NCI-H1092 (cell line): Measurements from ENCODE around the gene ALX1.
A peak's percentile ranks its signal among the peaks of the same experiment; 100 is the strongest.

Experiments used
- DNase-seq: peaks from one replicate; lab custom pipeline; 2025; lab: John Stamatoyannopoulos, UW

The ALX1 gene

DNA sequence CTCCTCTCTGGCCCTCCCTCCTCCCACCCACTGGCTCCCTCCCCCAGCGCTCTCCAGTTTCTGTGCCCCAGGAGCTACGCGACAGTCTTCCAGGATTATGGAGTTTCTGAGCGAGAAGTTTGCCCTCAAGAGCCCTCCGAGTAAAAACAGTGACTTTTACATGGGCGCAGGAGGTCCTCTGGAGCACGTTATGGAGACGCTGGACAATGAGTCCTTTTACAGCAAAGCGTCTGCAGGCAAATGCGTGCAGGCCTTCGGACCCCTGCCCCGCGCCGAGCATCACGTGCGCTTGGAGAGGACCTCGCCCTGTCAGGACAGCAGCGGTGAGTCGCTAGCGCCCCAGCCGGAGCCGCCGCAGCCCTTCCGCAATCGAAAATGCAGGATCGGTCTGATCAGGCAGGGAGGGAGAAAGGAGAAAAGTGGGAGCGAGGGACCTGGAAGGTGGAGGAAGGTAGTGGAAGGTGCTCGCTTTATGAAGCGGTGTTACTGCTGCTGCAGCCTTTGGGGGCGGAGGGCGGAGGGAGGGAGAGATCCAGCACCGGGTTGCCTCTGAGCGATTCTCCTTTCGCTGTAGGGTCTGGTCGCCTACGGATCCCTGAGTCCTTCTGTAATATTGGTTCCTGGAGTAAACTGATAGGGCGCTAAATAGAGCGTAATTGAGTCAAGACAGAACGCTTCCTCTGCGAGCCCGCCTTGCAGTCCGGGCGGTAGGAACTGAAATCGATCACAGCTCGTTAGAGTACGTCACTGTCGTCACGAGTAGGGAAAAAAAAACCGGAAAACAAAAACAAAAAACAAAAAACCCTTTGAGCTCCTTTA is at the start of gene ALX1:
ALX1 (plus strand) TSS at position 56 of the 819 bp plus-strand sequence; CDS start at position 98, 42 bp downstream.
- DNase-seq = peak; percentile 13

DNA sequence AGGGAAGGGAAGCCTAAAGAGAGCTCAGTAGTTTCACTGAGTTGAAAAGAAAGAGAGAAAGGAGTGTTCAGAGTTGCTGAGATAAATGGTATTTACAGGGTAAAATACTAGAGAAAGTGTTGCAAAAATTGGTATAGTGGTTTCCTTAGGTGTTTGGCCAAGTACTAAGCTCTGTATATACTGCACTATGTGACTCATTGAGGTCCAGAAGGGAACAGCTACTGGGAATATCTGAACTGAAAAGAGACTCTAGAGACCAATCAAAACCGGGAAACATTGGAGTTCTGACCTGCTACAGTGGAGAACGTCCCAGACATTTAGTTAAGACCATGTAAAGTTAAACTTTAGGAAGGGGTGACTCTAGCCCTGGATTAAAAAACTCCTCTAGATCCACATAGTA is 42.7 kb upstream of the ALX1 start:
- DNase-seq = no peak

GRCh38 chr12:85244561-85244960 is 35.5 kb upstream of the ALX1 start:
- no peak for DNase-seq

- DNase-seq = no peak
Observed at GRCh38 chr12:85253853-85254252, 26.2 kb upstream of the ALX1 start.

- DNase-seq = no peak
Observed at GRCh38 chr12:85257671-85258070, 22.3 kb upstream of the ALX1 start.

- DNase-seq = no peak
Observed at GRCh38 chr12:85260447-85260846, 19.6 kb upstream of the ALX1 start.

- DNase-seq = no peak
Observed at GRCh38 chr12:85260896-85261295, 19.1 kb upstream of the ALX1 start.

DNA sequence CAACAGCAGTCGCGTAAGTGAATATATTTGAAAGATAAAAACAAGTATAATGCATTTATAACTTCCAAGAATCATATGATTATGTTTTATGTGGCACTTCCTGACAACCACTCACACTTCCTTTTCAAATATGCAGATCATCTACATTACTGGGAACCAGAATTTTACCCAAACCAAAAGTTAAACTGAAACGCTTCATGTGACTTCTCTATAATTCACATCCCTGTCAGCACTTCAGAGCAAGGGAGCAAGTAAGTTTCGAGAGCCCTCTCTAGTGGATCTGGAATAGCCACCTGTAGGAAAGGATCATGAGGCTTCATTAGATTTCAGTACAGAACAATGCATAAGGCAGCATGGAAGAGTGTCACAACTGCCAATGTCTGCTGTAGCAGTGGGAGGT is 13.7 kb upstream of the ALX1 start:
- DNase-seq = no peak

DNA sequence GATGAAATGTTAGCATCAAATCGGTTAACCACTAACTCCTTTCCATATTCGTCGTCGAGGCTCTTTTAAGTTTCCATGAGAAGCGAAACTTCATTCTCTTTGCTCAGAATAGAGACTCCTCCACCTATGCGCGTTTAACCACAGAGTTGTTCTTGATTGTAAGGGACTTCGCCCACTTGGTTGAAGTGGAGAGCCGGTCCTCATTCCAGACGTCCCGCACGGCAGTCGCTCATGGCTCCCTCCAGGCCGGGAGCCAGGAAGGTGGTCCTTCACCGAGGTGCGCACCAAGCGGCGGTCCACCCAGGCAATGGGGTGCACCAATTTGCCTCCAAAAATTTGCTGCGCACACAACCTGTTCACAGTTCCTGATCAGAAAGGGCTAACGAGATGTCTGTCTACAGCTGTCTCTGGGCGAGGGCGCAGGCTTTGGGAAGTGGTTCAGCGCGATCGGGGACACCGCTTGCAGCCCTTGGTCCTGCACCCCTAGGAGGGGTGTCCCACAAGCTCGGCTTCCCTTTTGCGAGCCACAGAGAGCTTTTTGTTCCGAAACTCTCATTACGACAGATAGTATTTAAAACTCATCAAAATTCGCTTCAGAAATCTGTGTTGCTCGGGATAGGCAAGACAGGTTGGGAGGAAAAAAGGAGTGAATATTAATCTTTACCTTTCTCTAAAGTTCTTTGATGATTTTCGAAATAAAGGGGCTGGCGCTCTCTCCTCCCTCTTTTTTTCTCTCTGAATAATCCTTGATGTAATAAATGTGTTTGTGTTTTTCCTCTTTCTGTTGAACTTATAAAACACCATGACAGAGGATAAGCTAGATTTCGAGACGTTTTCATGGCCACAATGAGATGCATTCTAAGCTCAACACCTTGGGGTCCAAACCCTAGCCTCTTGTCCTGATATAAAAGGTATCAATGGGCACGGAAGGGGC is 6.4 kb upstream of the ALX1 start:
- no peak for DNase-seq

GRCh38 chr12:85274315-85274651 is 5.7 kb upstream of the ALX1 start:
- no peak for DNase-seq

- no peak for DNase-seq
Observed at GRCh38 chr12:85275374-85275773, 4.6 kb upstream of the ALX1 start.

DNA sequence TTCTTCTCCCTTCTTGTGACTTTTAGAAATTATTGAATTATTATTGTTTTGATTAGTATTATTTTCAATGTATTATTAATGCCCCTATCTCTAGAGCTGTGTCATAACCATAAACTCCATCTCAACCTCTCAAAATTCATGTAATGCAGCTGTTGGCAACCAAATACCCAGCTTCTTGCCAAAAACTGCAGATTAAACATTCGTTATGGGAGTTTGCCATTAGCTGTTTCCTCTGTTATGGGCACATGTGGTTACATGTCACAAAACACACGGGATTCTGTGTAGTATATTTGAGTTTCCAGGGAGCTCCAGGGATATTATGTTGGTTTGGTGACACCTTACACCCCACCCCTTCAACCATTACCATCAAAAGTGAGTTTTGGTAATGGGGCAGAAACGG is 2.8 kb upstream of the ALX1 start:
- peak; percentile 18 for DNase-seq

- DNase-seq = no peak
Observed at GRCh38 chr12:85277900-85278597, 2.0 kb upstream of the ALX1 start.

DNA sequence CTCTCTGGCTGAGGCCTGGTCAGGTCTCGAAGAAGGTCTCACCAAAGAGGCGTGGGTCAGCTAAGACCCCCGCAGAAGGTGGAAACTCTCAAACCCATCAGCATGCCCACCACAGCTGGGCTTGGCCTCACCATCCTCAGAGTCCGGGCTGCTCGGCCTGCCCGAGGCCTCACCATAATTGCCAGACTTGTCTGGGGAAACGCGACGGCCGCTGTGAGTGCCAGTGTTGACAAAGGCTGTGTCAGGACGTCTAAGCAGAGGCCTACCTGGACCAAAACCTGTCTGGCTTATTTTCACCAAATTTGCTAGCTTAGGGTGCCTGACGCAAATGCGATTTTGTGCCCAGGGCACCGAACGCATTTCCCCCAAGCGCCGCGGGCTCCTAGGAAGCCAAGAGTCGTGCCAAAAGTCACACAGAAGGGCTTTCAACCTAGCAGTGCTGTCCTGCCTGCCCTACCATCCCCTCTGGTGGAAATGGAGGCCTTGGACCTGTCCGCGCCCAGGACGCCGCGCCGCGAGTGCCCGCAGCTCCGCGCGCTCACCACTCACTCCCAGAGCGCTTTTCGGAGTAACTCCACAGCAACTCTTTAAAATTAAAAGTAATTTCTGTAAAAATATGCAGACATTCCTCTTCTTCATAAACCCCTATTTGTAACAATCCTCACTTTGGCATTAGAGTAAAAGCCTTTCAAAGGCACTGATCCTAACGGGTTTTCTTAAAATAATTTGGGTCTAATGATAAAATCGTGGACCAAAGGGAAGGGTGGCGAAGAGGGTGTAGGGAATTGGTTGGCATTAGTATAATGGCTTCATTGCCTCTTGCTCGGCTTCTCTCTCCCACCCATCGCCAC is 1.2 kb upstream of the ALX1 start:
- DNase-seq = no peak

- DNase-seq = no peak
Observed at GRCh38 chr12:85279449-85280164, 413 bp upstream of the ALX1 start.

DNA sequence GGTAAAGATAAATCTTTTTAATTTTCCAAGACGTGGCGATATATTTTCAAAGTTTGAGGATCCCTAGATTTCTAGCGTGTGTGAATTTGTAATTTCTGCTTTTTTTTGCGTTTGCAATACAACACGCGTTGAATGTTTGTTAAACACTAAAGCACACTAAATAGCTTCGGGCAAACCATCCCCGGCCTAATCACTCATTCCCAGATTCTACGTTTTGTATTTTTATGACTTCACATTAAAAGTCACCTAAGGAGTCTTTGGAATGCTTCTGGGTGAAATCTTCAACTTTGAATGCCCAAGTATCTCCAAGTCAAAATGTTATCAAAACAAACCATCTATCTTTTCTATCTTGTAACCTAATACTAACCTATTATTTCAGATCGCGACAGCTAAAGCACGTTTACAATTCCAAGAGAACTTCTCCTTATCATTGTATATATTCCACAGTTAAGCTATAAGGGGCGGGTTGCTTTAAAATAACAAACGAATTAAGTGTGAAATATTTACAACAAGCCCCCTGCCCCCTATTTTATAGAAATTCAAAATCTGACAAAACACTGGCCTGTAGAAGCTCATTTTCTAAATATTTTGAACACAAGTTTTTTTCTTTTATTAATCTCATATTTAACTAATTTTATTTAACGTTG is 1.1 kb downstream of the ALX1 start:
- no peak for DNase-seq

DNA sequence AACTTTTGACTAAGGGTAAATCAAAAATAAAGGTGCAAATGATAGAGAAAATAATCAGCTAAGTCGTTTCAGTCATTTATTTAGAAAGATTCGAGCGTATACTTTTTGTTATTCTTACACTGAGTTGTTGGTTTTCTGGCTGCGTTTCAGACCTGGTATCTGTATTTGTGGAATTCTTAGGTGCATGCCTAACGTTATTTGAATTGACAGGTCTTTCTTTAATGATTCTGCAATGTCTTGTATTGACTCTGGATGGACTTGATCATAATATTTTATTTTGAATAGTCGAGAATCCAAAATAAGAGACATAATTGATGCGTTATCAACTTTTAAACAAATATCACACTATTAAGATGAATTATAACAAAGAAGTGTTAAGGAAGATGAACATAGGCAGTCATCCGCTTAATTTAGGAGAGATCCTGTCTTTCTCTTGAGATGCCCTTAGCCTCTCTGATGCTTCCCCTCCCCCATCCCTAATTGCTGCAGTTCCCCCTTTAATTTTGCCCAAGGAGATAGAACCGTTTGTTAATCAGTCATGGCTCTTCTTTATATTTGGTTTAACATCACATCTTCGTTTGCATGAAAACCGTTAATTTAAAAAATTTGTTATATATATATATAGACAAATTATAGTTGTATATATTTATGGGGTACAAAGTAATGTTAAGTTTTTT is 1.8 kb downstream of the ALX1 start:
- DNase-seq = no peak

GRCh38 chr12:85283560-85283959 is 3.5 kb downstream of the ALX1 start:
- no peak for DNase-seq

GRCh38 chr12:85296362-85296761 is 16.3 kb downstream of the ALX1 start:
- no peak for DNase-seq

DNA sequence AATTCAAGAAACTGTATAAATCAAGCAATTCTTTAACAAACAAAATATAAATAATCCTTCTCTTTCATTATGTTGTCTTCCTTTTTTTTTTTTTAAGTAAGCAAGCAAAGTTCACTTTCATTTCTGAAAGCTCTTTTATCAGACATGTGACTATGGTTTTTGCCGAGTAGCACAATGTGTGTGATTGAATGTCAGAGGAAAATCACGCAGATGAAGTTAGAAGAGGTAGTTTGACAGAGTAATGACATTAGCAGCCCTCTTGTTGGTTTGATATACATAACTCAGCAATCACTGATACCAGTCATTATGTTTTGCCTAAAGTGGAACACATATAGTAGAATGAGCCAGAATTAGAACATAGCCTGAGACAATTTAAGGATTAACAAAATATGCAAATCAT is 19.0 kb downstream of the ALX1 start:
- no peak for DNase-seq
